GM12801 (cell line): ENCODE results near the gene IFT27.

Experiments
- CTCF ChIP-seq: IDR thresholded peaks from one replicate; pipeline ENCODE4 v1.5.1; 2011; ENCODE audit warnings: control low read depth; ENCODE audit not compliant: insufficient read length; ENCODE audit errors: extremely low read depth

IFT27 gene

GRCh38 chr22:36796552-36797175 lies 20.7 kb upstream of the IFT27 start:
- TF ChIP-seq CTCF: no peak

GRCh38 chr22:36795633-36796032 lies 19.7 kb upstream of the IFT27 start:
- no peak for TF ChIP-seq CTCF

- no peak for TF ChIP-seq CTCF
Observed at GRCh38 chr22:36790648-36791047, 14.7 kb upstream of the IFT27 start.

GRCh38 chr22:36787204-36787988 lies 11.5 kb upstream of the IFT27 start:
- TF ChIP-seq CTCF: no peak

- TF ChIP-seq CTCF: no peak
Observed at GRCh38 chr22:36783743-36784142, 7.8 kb upstream of the IFT27 start.

- no peak for TF ChIP-seq CTCF
Observed at GRCh38 chr22:36781656-36782627, 6.0 kb upstream of the IFT27 start.

- TF ChIP-seq CTCF: no peak
Observed at GRCh38 chr22:36778020-36778419, 2.1 kb upstream of the IFT27 start.
